Measurements from ENCODE around the gene TUSC1. TPM values are rescaled to one million over a fixed set of nuclear protein-coding genes. Genes with fewer than 3 reads are reported as not detected.

The TUSC1 gene
- total and polyA plus RNA-seq, 2 of the 8 experiments (the other 6 are each of a cell fraction or from before 2014, with no cell fraction given), result 4.3 to 4.6 TPM

DNA sequence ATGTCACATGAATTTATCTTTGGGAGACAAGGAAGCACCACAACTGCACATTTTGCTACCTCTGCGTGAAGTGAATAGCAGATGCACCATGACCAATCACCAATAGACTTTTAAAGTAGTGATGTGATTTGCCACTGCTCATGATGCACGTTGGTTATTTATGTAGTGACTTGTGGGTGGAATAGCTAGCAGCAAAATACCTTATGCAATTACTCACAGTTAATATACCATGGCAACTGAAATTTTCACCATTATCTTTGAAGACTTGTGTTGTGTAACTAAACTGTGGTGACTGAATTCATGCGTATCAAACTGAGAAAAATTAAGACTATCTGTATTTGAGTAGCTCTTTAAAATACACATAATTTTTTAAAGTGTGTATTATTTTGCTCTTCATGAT lies 46.2 kb upstream of the TUSC1 start (continued):
- TF ChIP-seq JUND (IDR thresholded peaks at IDR 0.05; ENCODE audit: low read length), result no peak
- TF ChIP-seq CTBP2 (IDR thresholded peaks at IDR 0.05; ENCODE audit: borderline replicate concordance, insufficient read depth, insufficient read length, low read length), result no peak
- TF ChIP-seq KDM5A (IDR thresholded peaks at IDR 0.05; ENCODE audit: low read length), result no peak
- TF ChIP-seq SIX5 (IDR thresholded peaks at IDR 0.05; ENCODE audit: low read depth, low read length), result no peak
